Thyroid gland (tissue), 4 donors: ENCODE data around the gene FBXO31. TPM values are rescaled to one million over a fixed set of nuclear protein-coding genes. Genes with fewer than 3 reads are reported as not detected.
A peak's percentile ranks its signal among the peaks of the same experiment; 100 is the strongest.

Experiments used
- DNase-seq, 2 donors: peaks; one replicate each; pipeline ENCODE4 v3.0.0-alpha.2; 2019
- H3K27ac ChIP-seq, 3 donors: fragments of 200-600 bp; sonication (generic); 1 replicate in 2 of 3; 2 replicates in 1 of 3; pipeline ENCODE4 v1.5.1; 2016 to 2019; ENCODE audit warnings: mild to moderate bottlenecking in 1 of 3, moderate library complexity in 1 of 3
- H3K27me3 ChIP-seq: fragments of 200-600 bp; sonication (generic); one replicate; pipeline ENCODE4 v1.5.1; 2019
- H3K36me3 ChIP-seq, 2 donors: fragments of 200-600 bp; sonication (generic); one replicate each; pipeline ENCODE4 v1.5.1; 2016 to 2019
- H3K4me1 ChIP-seq, 2 donors: fragments of 200-600 bp; sonication (generic); one replicate each; pipeline ENCODE4 v1.5.1; 2017 to 2019
- H3K4me3 ChIP-seq, 3 donors: fragments of 200-600 bp; sonication (generic); replicated peaks in 1 of 3; 1 replicate in 2 of 3; 2 replicates in 1 of 3; pipeline ENCODE4 v1.5.1; 2016; ENCODE audit warnings: mild to moderate bottlenecking in 1 of 3
- H3K9me3 ChIP-seq: fragments of 200-600 bp; sonication (generic); one replicate; pipeline ENCODE4 v1.5.1; 2017
- CTCF ChIP-seq, 6 experiments: fragments of 200-600 bp in 3 of 6; fragments of 450-650 bp in 3 of 6; sonication (generic) in 3 of 6; IDR thresholded peaks; one replicate each; pipeline ENCODE4 v1.5.1; 2016 to 2019; ENCODE audit warnings: antibody characterized with exemption in 6 of 6, mild to moderate bottlenecking in 2 of 6, inconsistent platforms in 1 of 6, moderate library complexity in 1 of 6
- POLR2A ChIP-seq, 2 donors: fragments of 450-650 bp; IDR thresholded peaks; one replicate each; pipeline ENCODE4 v1.6.1; 2017; ENCODE audit warnings: antibody characterized with exemption in 2 of 2, mild to moderate bottlenecking in 2 of 2, moderate library complexity in 1 of 2
- WGBS, 2 donors: methylation state at CpG; one replicate each; pipeline ENCODE4 v1.1.5; 2017; 5-methylcytosine and 5-hydroxymethylcytosine counted together
- intact Hi-C: fragments of 100-400 bp; cut with DNase I; formaldehyde crosslinking; loops from one replicate; pipeline ENCODE4 v1.15.1; 2023
- total RNA-seq, 4 donors: library from RNA; depleted of rRNA; stranded (reverse); fragments of >200 nt; gene quantifications; one replicate each; pipeline ENCODE4 v1.2.3, GENCODE V29; 2016

The FBXO31 gene
- total RNA-seq, 4 donors from 2014 or later: 23.8 to 62.5 (median 54.9) TPM

GRCh38 chr16:87425941-87426340 is 42.4 kb upstream of the FBXO31 start:
- H3K36me3 ChIP-seq: peaks cover 24 to 31% of the 10 kb centered on the region in 2 donors

GRCh38 chr16:87424266-87424665 is 40.7 kb upstream of the FBXO31 start:
- WGBS, 2 donors: 75 to 91% methylated on average over 10 to 12 of the region's 12 CpGs
- Histone ChIP-seq H3K27me3 (no peaks in the 10 kb centered on the region), H3K9me3 (no peaks in the 10 kb centered on the region), H3K4me1 (peaks cover 9 to 13% of the 10 kb centered on the region in 2 donors), H3K36me3 (peaks cover 30 to 31% of the 10 kb centered on the region in 2 donors), H3K27ac (no peak overlapping the region), H3K4me3 (no peak overlapping the region)
- TF ChIP-seq POLR2A (IDR thresholded peaks at IDR 0.05): no peak
- DNase-seq: no peak
- intact Hi-C loops: no loop called here

More at GRCh38 chr16:87425941-87426340, 42.4 kb upstream of the FBXO31 start:
- no peaks in the 10 kb centered on the region for H3K9me3 ChIP-seq
- no peaks in the 10 kb centered on the region for H3K27me3 ChIP-seq
- intact Hi-C loops: no loop called here
- TF ChIP-seq CTCF (IDR thresholded peaks at IDR 0.05): no peak
- no peak for TF ChIP-seq POLR2A (IDR thresholded peaks at IDR 0.05)
- no peak overlapping the region for H3K4me3 ChIP-seq
- DNase-seq: no peak
- peaks cover 9 to 13% of the 10 kb centered on the region in 2 donors for H3K4me1 ChIP-seq
- peak overlapping the region in 2 of 3 donors; percentile 65 to 78 for H3K27ac ChIP-seq
- 89 to 94% methylated on average over 12 of the region's 12 CpGs for WGBS, 2 donors

GRCh38 chr16:87423429-87423828 is 39.9 kb upstream of the FBXO31 start:
- H3K36me3 ChIP-seq: peaks cover 33 to 35% of the 10 kb centered on the region in 2 donors

GRCh38 chr16:87422106-87422505 is 38.5 kb upstream of the FBXO31 start:
- no peaks in the 10 kb centered on the region for H3K27me3 ChIP-seq
- DNase-seq: no peak
- no peak for TF ChIP-seq CTCF (IDR thresholded peaks at IDR 0.05)
- no peak for TF ChIP-seq POLR2A (IDR thresholded peaks at IDR 0.05)
- no peak overlapping the region for H3K4me3 ChIP-seq
- H3K4me1 ChIP-seq: peaks cover 6 to 11% of the 10 kb centered on the region in 2 donors
- no peaks in the 10 kb centered on the region for H3K9me3 ChIP-seq
- intact Hi-C loops: no loop called here
- H3K27ac ChIP-seq: no peak overlapping the region
- peaks cover 40 to 43% of the 10 kb centered on the region in 2 donors for H3K36me3 ChIP-seq
- 94 to 95% methylated on average over 11 of the region's 11 CpGs for WGBS, 2 donors

More at GRCh38 chr16:87423429-87423828, 39.9 kb upstream of the FBXO31 start:
- H3K9me3 ChIP-seq: no peaks in the 10 kb centered on the region
- H3K27ac ChIP-seq: no peak overlapping the region
- no peaks in the 10 kb centered on the region for H3K27me3 ChIP-seq
- no peak overlapping the region for H3K4me3 ChIP-seq
- DNase-seq: no peak
- WGBS, 2 donors: 94 to 96% methylated on average over 15 of the region's 15 CpGs
- intact Hi-C loops: no loop called here
- peaks cover 9 to 13% of the 10 kb centered on the region in 2 donors for H3K4me1 ChIP-seq
- TF ChIP-seq CTCF (IDR thresholded peaks at IDR 0.05) (no peak), POLR2A (IDR thresholded peaks at IDR 0.05) (no peak)

- H3K9me3 ChIP-seq: no peaks in the 10 kb centered on the region
- WGBS, 2 donors: 92 to 94% methylated on average over 19 to 25 of the region's 25 CpGs
- peaks cover 0 to 3% of the 10 kb centered on the region in 2 donors for H3K4me1 ChIP-seq
- H3K27ac ChIP-seq: no peak overlapping the region
- peaks cover 43 to 46% of the 10 kb centered on the region in 2 donors for H3K36me3 ChIP-seq
- no peaks in the 10 kb centered on the region for H3K27me3 ChIP-seq
- intact Hi-C loops: no loop called here
- no peak for DNase-seq
- TF ChIP-seq POLR2A (IDR thresholded peaks at IDR 0.05): no peak
- no peak for TF ChIP-seq CTCF (IDR thresholded peaks at IDR 0.05)
- H3K4me3 ChIP-seq: no peak overlapping the region
These were observed 37.7 kb upstream of the FBXO31 start for GRCh38 chr16:87421003-87421912.
